K562 (cell line): ENCODE results near the gene C2CD2. TPM values are rescaled to one million over a fixed set of nuclear protein-coding genes. Genes with fewer than 3 reads are reported as not detected.
A peak's percentile ranks its signal among the peaks of the same experiment; 100 is the strongest.

Experiments
- KAT8 ChIP-seq: fragments of 450-650 bp; IDR thresholded peaks from 2 replicates; pipeline ENCODE4 v1.6.1; 2016; ENCODE audit warnings: low read depth, mild to moderate bottlenecking
- NFRKB ChIP-seq: fragments of 450-650 bp; IDR thresholded peaks from 2 replicates; pipeline ENCODE4 v1.6.1; 2016; ENCODE audit warnings: low read depth
- PHF21A ChIP-seq: fragments of 450-650 bp; IDR thresholded peaks from 2 replicates; pipeline ENCODE4 v1.6.1; 2017; ENCODE audit warnings: low read depth, borderline replicate concordance
- SETDB1 ChIP-seq: IDR thresholded peaks from one replicate; pipeline ENCODE4 v1.6.1; 2012; ENCODE audit warnings: low read length, control low read depth, inconsistent platforms
- ZBTB7A ChIP-seq: IDR thresholded peaks from 2 replicates; pipeline ENCODE4 v1.6.1; 2011; ENCODE audit warnings: low read depth, mild to moderate bottlenecking, low read length, moderate library complexity, borderline replicate concordance; ENCODE audit not compliant: control insufficient read depth
- ZFX ChIP-seq: sonication (generic); formaldehyde crosslinking; IDR thresholded peaks from 2 replicates; pipeline ENCODE4 v1.8.0; 2022; ENCODE audit warnings: mild to moderate bottlenecking, missing genetic modification reagents, moderate library complexity
- ZNF766 ChIP-seq: fragments of 200-800 bp; sonication (Bioruptor generic); conservative IDR thresholded peaks from 2 replicates; pipeline ENCODE4 v1.6.1; 2016; ENCODE audit warnings: missing genetic modification characterization, missing compliant biosample characterization
- polyA plus RNA-seq, 8 experiments: library from polyadenylated mRNA; depleted of rRNA in 4 of 8; stranded (reverse) in 5 of 8; unstranded in 3 of 8; fragments of >200 nt; fragmentation: Nextera tagmentation in 2 of 8; fragmentation: Illumina TruSeq in 1 of 8; extraction: Ambion mirVana in 2 of 8; extraction: Trizol in 1 of 8; gene quantifications; 2 replicates each; pipeline versions ENCODE4 v1.2.1 to v1.2.3, GENCODE V29; 2011 to 2014; ENCODE audit warnings: inconsistent platforms in 1 of 8, missing spikeins in 1 of 8
- total RNA-seq, 7 experiments: library from RNA; depleted of rRNA in 6 of 7; stranded (reverse); fragments of >200 nt in 6 of 7; fragmentation: Illumina TruSeq in 2 of 7; extraction: Trizol in 2 of 7; gene quantifications; 2 replicates each; pipeline versions ENCODE4 v1.2.1 to v1.2.3, GENCODE V29; 2011 to 2021; ENCODE audit warnings: low replicate concordance in 1 of 7
- TF ChIP-seq, protein P1 (sequence below): fragments of 450-650 bp; IDR thresholded peaks from 2 replicates; pipeline ENCODE4 v1.6.1; 2016; ENCODE audit warnings: mild to moderate bottlenecking, moderate library complexity
- TF ChIP-seq, protein P2 (sequence below): fragments of 450-650 bp; formaldehyde crosslinking; IDR thresholded peaks from 2 replicates; pipeline ENCODE4 v1.4.0; 2020; ENCODE audit warnings: mild to moderate bottlenecking, mixed read lengths
- TF ChIP-seq, protein P3 (sequence below): fragments of 250-450 bp; sonication (Bioruptor Pico); IDR thresholded peaks from 2 replicates; pipeline ENCODE4 v1.5.0; 2020; ENCODE audit warnings: mild to moderate bottlenecking
- TF ChIP-seq, protein P4 (sequence below): sonication (generic); formaldehyde crosslinking; IDR thresholded peaks from 2 replicates; pipeline ENCODE4 v1.8.1; 2023; ENCODE audit warnings: mild to moderate bottlenecking, missing genetic modification reagents, moderate library complexity

C2CD2 gene
- total and polyA plus RNA-seq, 9 of the 15 experiments (the other 6 are each of a cell fraction or from before 2014, with no cell fraction given), result 1.3 to 21.6 (median 12.1) TPM

DNA sequence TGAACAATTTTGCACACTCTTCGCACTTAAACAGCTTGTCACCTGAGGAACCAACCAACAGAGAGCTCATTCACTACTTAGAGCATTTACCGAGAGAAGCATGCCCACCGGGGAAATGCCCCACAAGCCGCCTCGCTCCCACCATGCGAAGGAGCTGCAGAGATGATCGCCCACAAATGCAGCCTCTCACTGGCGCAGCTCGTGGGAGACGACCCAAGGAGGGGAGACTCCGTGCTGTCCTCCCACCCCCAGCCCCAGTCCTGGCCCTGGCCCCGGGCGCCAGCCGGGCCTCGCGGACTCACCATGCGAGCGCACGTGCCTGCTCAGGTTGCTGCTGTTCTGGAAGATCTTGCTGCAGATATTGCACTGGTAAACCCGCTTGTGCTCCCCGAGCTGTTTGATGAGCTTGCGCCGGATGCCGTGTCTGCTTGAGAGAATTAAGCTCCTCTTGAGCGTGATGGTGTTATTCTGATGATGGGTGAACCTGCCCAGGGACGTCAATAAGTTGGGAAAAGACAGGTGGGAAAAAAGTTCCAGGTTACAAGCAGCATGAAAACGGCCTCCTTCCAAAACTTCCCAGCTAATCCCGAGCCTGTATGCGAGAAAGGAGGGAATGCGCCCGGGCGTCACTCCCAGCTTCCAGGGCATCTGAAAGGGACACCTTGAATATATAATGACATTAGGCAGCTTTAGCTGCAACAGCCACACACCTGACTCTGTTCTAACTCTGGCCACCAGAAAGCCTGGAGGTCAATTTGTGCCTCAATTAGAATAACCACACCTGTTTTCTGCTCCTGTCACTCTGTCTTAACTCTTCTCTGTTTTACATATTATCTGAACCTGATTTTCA lies 117.4 kb downstream of the C2CD2 start (continued):
- TF ChIP-seq, protein P1, sequence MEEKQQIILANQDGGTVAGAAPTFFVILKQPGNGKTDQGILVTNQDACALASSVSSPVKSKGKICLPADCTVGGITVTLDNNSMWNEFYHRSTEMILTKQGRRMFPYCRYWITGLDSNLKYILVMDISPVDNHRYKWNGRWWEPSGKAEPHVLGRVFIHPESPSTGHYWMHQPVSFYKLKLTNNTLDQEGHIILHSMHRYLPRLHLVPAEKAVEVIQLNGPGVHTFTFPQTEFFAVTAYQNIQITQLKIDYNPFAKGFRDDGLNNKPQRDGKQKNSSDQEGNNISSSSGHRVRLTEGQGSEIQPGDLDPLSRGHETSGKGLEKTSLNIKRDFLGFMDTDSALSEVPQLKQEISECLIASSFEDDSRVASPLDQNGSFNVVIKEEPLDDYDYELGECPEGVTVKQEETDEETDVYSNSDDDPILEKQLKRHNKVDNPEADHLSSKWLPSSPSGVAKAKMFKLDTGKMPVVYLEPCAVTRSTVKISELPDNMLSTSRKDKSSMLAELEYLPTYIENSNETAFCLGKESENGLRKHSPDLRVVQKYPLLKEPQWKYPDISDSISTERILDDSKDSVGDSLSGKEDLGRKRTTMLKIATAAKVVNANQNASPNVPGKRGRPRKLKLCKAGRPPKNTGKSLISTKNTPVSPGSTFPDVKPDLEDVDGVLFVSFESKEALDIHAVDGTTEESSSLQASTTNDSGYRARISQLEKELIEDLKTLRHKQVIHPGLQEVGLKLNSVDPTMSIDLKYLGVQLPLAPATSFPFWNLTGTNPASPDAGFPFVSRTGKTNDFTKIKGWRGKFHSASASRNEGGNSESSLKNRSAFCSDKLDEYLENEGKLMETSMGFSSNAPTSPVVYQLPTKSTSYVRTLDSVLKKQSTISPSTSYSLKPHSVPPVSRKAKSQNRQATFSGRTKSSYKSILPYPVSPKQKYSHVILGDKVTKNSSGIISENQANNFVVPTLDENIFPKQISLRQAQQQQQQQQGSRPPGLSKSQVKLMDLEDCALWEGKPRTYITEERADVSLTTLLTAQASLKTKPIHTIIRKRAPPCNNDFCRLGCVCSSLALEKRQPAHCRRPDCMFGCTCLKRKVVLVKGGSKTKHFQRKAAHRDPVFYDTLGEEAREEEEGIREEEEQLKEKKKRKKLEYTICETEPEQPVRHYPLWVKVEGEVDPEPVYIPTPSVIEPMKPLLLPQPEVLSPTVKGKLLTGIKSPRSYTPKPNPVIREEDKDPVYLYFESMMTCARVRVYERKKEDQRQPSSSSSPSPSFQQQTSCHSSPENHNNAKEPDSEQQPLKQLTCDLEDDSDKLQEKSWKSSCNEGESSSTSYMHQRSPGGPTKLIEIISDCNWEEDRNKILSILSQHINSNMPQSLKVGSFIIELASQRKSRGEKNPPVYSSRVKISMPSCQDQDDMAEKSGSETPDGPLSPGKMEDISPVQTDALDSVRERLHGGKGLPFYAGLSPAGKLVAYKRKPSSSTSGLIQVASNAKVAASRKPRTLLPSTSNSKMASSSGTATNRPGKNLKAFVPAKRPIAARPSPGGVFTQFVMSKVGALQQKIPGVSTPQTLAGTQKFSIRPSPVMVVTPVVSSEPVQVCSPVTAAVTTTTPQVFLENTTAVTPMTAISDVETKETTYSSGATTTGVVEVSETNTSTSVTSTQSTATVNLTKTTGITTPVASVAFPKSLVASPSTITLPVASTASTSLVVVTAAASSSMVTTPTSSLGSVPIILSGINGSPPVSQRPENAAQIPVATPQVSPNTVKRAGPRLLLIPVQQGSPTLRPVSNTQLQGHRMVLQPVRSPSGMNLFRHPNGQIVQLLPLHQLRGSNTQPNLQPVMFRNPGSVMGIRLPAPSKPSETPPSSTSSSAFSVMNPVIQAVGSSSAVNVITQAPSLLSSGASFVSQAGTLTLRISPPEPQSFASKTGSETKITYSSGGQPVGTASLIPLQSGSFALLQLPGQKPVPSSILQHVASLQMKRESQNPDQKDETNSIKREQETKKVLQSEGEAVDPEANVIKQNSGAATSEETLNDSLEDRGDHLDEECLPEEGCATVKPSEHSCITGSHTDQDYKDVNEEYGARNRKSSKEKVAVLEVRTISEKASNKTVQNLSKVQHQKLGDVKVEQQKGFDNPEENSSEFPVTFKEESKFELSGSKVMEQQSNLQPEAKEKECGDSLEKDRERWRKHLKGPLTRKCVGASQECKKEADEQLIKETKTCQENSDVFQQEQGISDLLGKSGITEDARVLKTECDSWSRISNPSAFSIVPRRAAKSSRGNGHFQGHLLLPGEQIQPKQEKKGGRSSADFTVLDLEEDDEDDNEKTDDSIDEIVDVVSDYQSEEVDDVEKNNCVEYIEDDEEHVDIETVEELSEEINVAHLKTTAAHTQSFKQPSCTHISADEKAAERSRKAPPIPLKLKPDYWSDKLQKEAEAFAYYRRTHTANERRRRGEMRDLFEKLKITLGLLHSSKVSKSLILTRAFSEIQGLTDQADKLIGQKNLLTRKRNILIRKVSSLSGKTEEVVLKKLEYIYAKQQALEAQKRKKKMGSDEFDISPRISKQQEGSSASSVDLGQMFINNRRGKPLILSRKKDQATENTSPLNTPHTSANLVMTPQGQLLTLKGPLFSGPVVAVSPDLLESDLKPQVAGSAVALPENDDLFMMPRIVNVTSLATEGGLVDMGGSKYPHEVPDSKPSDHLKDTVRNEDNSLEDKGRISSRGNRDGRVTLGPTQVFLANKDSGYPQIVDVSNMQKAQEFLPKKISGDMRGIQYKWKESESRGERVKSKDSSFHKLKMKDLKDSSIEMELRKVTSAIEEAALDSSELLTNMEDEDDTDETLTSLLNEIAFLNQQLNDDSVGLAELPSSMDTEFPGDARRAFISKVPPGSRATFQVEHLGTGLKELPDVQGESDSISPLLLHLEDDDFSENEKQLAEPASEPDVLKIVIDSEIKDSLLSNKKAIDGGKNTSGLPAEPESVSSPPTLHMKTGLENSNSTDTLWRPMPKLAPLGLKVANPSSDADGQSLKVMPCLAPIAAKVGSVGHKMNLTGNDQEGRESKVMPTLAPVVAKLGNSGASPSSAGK, result peak; percentile 32
- TF ChIP-seq KAT8 (no peak), ZFX (CRISPR knock-in tag) (no peak), SETDB1 (no peak), NFRKB (peak; percentile 72; the same call in 1 of the 2 replicates), ZNF766 (CRISPR knock-in tag) (peak; percentile 52; the same call in 1 of the 2 replicates), PHF21A (no peak), ZBTB7A (no peak)
- TF ChIP-seq, protein P2, sequence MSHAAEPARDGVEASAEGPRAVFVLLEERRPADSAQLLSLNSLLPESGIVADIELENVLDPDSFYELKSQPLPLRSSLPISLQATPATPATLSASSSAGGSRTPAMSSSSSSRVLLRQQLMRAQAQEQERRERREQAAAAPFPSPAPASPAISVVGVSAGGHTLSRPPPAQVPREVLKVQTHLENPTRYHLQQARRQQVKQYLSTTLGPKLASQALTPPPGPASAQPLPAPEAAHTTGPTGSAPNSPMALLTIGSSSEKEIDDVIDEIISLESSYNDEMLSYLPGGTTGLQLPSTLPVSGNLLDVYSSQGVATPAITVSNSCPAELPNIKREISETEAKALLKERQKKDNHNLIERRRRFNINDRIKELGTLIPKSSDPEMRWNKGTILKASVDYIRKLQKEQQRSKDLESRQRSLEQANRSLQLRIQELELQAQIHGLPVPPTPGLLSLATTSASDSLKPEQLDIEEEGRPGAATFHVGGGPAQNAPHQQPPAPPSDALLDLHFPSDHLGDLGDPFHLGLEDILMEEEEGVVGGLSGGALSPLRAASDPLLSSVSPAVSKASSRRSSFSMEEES (CRISPR knock-in tag), result no peak
- TF ChIP-seq, protein P3, sequence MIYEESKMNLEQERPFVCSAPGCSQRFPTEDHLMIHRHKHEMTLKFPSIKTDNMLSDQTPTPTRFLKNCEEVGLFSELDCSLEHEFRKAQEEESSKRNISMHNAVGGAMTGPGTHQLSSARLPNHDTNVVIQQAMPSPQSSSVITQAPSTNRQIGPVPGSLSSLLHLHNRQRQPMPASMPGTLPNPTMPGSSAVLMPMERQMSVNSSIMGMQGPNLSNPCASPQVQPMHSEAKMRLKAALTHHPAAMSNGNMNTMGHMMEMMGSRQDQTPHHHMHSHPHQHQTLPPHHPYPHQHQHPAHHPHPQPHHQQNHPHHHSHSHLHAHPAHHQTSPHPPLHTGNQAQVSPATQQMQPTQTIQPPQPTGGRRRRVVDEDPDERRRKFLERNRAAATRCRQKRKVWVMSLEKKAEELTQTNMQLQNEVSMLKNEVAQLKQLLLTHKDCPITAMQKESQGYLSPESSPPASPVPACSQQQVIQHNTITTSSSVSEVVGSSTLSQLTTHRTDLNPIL (CRISPR knock-in tag), result no peak
- TF ChIP-seq, protein P4, sequence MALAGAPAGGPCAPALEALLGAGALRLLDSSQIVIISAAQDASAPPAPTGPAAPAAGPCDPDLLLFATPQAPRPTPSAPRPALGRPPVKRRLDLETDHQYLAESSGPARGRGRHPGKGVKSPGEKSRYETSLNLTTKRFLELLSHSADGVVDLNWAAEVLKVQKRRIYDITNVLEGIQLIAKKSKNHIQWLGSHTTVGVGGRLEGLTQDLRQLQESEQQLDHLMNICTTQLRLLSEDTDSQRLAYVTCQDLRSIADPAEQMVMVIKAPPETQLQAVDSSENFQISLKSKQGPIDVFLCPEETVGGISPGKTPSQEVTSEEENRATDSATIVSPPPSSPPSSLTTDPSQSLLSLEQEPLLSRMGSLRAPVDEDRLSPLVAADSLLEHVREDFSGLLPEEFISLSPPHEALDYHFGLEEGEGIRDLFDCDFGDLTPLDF, result no peak
